ENCODE results near the gene GALNT17.

Gene GALNT17

GRCh38 chr7:71422104-71422503, 290.2 kb downstream of the GALNT17 start:
- no peak for TF ChIP-seq CTCF (IDR thresholded peaks at IDR 0.05; ENCODE audit: insufficient read depth, low read length, poor library complexity, severe bottlenecking)
- Histone ChIP-seq H3K27me3 (replicated peaks; ENCODE audit: control insufficient read depth, insufficient read depth, low read length) (no peaks in the 10 kb centered on the region), H3K4me3 (replicated peaks; ENCODE audit: low read depth, low read length) (no peak overlapping the region), H3K36me3 (ENCODE audit: control insufficient read depth, insufficient read depth, low read length) (no peaks in the 10 kb centered on the region)
- no peak for DNase-seq (ENCODE audit: extremely low read depth, insufficient read length)

GRCh38 chr7:71424166-71425035, 292.5 kb downstream of the GALNT17 start:
- H3K27me3 ChIP-seq (replicated peaks; ENCODE audit: control insufficient read depth, insufficient read depth, low read length): no peaks in the 10 kb centered on the region
- H3K4me3 ChIP-seq (replicated peaks; ENCODE audit: low read depth, low read length): no peak overlapping the region
- no peak for DNase-seq (ENCODE audit: extremely low read depth, insufficient read length)
- no peaks in the 10 kb centered on the region for H3K36me3 ChIP-seq (ENCODE audit: control insufficient read depth, insufficient read depth, low read length)
- TF ChIP-seq CTCF (IDR thresholded peaks at IDR 0.05; ENCODE audit: insufficient read depth, low read length, poor library complexity, severe bottlenecking): no peak

DNA sequence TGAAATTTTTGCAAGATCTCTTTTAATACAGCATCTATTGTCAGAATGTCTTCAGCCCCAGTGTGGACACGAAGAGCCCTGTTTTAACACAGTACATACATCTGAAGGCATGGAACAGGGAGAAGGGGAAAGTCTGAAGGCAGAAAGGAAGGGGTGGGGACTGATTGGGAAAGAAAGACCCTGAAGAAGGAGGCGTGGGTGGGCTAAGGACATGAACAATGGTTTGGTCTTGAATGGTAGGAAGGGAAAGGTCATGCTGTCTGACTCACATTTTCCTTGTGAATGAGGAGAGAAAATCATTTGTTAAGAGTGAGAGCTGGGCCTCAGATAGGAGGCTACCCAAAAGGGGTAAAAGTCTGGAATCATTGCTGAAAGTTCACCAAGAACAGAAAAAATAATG, 297.1 kb downstream of the GALNT17 start:
- Histone ChIP-seq H3K36me3 (ENCODE audit: control insufficient read depth, insufficient read depth, low read length) (no peaks in the 10 kb centered on the region), H3K4me3 (replicated peaks; ENCODE audit: low read depth, low read length) (no peak overlapping the region), H3K27me3 (replicated peaks; ENCODE audit: control insufficient read depth, insufficient read depth, low read length) (no peaks in the 10 kb centered on the region)
- no peak for DNase-seq (ENCODE audit: extremely low read depth, insufficient read length)
- no peak for TF ChIP-seq CTCF (IDR thresholded peaks at IDR 0.05; ENCODE audit: insufficient read depth, low read length, poor library complexity, severe bottlenecking)

DNA sequence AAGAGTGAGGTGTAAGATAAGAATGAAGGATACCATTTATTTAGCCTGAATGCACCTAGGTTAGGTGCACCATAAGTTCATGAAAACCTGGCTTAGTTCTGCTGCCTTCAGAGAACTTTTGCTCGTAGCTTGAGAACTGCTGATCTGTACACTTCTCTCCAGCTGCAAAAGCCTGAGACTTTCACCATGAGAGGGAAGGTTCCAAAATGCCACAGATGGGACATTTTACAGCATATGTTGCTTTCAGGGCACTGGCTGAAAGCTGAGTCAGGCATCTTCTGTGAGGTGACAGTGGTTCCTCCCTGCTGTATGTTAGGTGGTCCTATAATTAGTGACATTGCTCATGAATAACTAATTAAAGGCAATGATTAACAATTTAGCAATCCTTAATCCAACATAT, 298.3 kb downstream of the GALNT17 start:
- Histone ChIP-seq H3K4me3 (replicated peaks; ENCODE audit: low read depth, low read length) (no peak overlapping the region), H3K27me3 (replicated peaks; ENCODE audit: control insufficient read depth, insufficient read depth, low read length) (no peaks in the 10 kb centered on the region), H3K36me3 (ENCODE audit: control insufficient read depth, insufficient read depth, low read length) (no peaks in the 10 kb centered on the region)
- no peak for TF ChIP-seq CTCF (IDR thresholded peaks at IDR 0.05; ENCODE audit: insufficient read depth, low read length, poor library complexity, severe bottlenecking)
- no peak for DNase-seq (ENCODE audit: extremely low read depth, insufficient read length)

GRCh38 chr7:71439321-71439720, 307.4 kb downstream of the GALNT17 start:
- no peak for DNase-seq (ENCODE audit: extremely low read depth, insufficient read length)
- no peaks in the 10 kb centered on the region for H3K36me3 ChIP-seq (ENCODE audit: control insufficient read depth, insufficient read depth, low read length)
- TF ChIP-seq CTCF (IDR thresholded peaks at IDR 0.05; ENCODE audit: insufficient read depth, low read length, poor library complexity, severe bottlenecking): no peak
- H3K4me3 ChIP-seq (replicated peaks; ENCODE audit: low read depth, low read length): no peak overlapping the region
- H3K27me3 ChIP-seq (replicated peaks; ENCODE audit: control insufficient read depth, insufficient read depth, low read length): no peaks in the 10 kb centered on the region
